GM12878 (cell line): ENCODE results near the gene SHROOM3. TPM values are rescaled to one million over a fixed set of nuclear protein-coding genes. Genes with fewer than 3 reads are reported as not detected.

Experiments
- ATAC-seq: fragments of 200-7000 bp; cut with Tn5 transposase; 3 replicates; pipeline ENCODE4 v1.9.1; 2020; ENCODE audit warnings: mild to moderate bottlenecking, moderate library complexity
- BruUV-seq: library from RNA; stranded (reverse); fragments of 400-500 nt; replicated peaks from 2 replicates; lab custom pipeline; 2021; lab: Mats Ljungman, UMichigan
- CTCF ChIA-PET: fragments of 300-600 bp; sonication (Branson Sonifier 250); formaldehyde crosslinking; extraction: SDS; loops from one replicate; lab custom pipeline; 2021; ENCODE audit warnings: inconsistent platforms; lab: Yijun Ruan, JAX
- POLR2A ChIA-PET: fragments of 350-600 bp; formaldehyde crosslinking; extraction: SDS; loops from one replicate; lab custom pipeline; 2021; ENCODE audit warnings: inconsistent platforms; lab: Charles Lee
- RAD21 ChIA-PET: fragments of 300-600 bp; sonication (Branson Sonifier 250); formaldehyde crosslinking; loops from one replicate; lab custom pipeline; 2023; ENCODE audit warnings: antibody characterized with exemption; ENCODE audit not compliant: unreplicated experiment; lab: Charles Lee
- SMC1A ChIA-PET: fragments of 300-600 bp; sonication (Branson Sonifier 250); formaldehyde crosslinking; loops from one replicate; lab custom pipeline; 2023; ENCODE audit not compliant: unreplicated experiment, uncharacterized antibody; lab: Charles Lee
- DNase-seq: peaks from one replicate; pipeline ENCODE4 v3.0.0-alpha.2; 2011; ENCODE audit warnings: low read depth, low spot score
- FAIRE-seq: peaks from 3 replicates; lab custom pipeline; 2011; peaks lifted over from hg19 to GRCh38; lab: Jason Lieb, UNC
- H2AFZ ChIP-seq: 2 replicates; pipeline ENCODE4 v1.6.0; 2011; ENCODE audit warnings: low read depth, low read length, control low read depth; ENCODE audit not compliant: control insufficient read depth
- H3K27ac ChIP-seq: 2 replicates; pipeline ENCODE4 v1.5.1; 2011; ENCODE audit warnings: control low read depth; ENCODE audit not compliant: control insufficient read depth, insufficient read depth
- H3K27me3 ChIP-seq, 2 experiments: replicated peaks in 1 of 2; 2 replicates each; pipeline versions ENCODE4 v1.6.0 to v1.6.1; 2011; ENCODE audit warnings: low read length in 1 of 2; ENCODE audit not compliant: control insufficient read depth in 2 of 2, insufficient read depth in 2 of 2
- H3K36me3 ChIP-seq, 2 experiments: 2 replicates each; pipeline ENCODE4 v1.5.1; 2011; ENCODE audit warnings: low read length in 1 of 2; ENCODE audit not compliant: control insufficient read depth in 2 of 2, insufficient read depth in 2 of 2
- H3K4me1 ChIP-seq: 2 replicates; pipeline ENCODE4 v1.6.1; 2011; ENCODE audit warnings: mild to moderate bottlenecking, low read length, moderate library complexity, mixed read lengths; ENCODE audit not compliant: control insufficient read depth, insufficient read depth
- H3K4me2 ChIP-seq: 2 replicates; pipeline ENCODE4 v1.6.0; 2011; ENCODE audit warnings: control low read depth; ENCODE audit not compliant: control insufficient read depth, insufficient read depth
- H3K4me3 ChIP-seq: fragments of 200-600 bp; sonication (generic); 2 replicates; pipeline ENCODE4 v1.5.1; 2016
- H3K79me2 ChIP-seq: 2 replicates; pipeline ENCODE4 v1.6.0; 2011; ENCODE audit warnings: low read length; ENCODE audit not compliant: control insufficient read depth, insufficient read depth
- H3K9ac ChIP-seq: 2 replicates; pipeline ENCODE4 v1.8.0; 2011; ENCODE audit warnings: low read length, control low read depth, mixed read lengths; ENCODE audit not compliant: control insufficient read depth, insufficient read depth
- H3K9me3 ChIP-seq: replicated peaks from 3 replicates; pipeline ENCODE4 v1.5.1; 2011; ENCODE audit warnings: mild to moderate bottlenecking, low read length; ENCODE audit not compliant: control insufficient read depth, insufficient read depth
- H4K20me1 ChIP-seq: 2 replicates; pipeline ENCODE4 v1.6.0; 2011; ENCODE audit not compliant: control insufficient read depth, insufficient read depth
- ATF7 ChIP-seq: fragments of 450-650 bp; IDR thresholded peaks from 2 replicates; pipeline ENCODE4 v1.6.1; 2016; ENCODE audit warnings: low read depth, mild to moderate bottlenecking
- CEBPZ ChIP-seq: fragments of 150-350 bp; IDR thresholded peaks from 2 replicates; pipeline ENCODE4 v1.6.1; 2016; ENCODE audit warnings: low read depth, low read length
- KDM1A ChIP-seq: fragments of 200-600 bp; sonication (generic); IDR thresholded peaks from 2 replicates; pipeline ENCODE4 v1.6.1; 2016; ENCODE audit warnings: borderline replicate concordance
- NFIC ChIP-seq: IDR thresholded peaks from 2 replicates; pipeline ENCODE4 v1.6.1; 2012; ENCODE audit warnings: low read depth, mild to moderate bottlenecking, inconsistent platforms, low read length, moderate library complexity
- NFYB ChIP-seq: IDR thresholded peaks from 2 replicates; pipeline ENCODE4 v1.6.1; 2011; ENCODE audit warnings: low read depth, mild to moderate bottlenecking, low read length, improper control_type of control experiment, moderate library complexity; ENCODE audit not compliant: insufficient read depth
- NR2C2 ChIP-seq: IDR thresholded peaks from 2 replicates; pipeline ENCODE4 v1.6.1; 2011; ENCODE audit warnings: borderline replicate concordance, low read depth; ENCODE audit not compliant: control insufficient read depth, insufficient read length
- RCOR1 ChIP-seq: conservative IDR thresholded peaks from 2 replicates; pipeline ENCODE4 v1.6.1; 2012; ENCODE audit warnings: low read depth, low read length, improper control_type of control experiment
- RUNX3 ChIP-seq: IDR thresholded peaks from 2 replicates; pipeline ENCODE4 v1.6.1; 2012; ENCODE audit warnings: low read length, inconsistent platforms
- SMAD5 ChIP-seq: IDR thresholded peaks from 2 replicates; pipeline ENCODE4 v1.6.1; 2016; ENCODE audit warnings: antibody characterized with exemption, low read depth
- TARDBP ChIP-seq: IDR thresholded peaks from 2 replicates; pipeline ENCODE4 v1.6.1; 2016; ENCODE audit warnings: borderline replicate concordance
- USF1 ChIP-seq: IDR thresholded peaks from 2 replicates; pipeline ENCODE4 v1.6.1; 2011; ENCODE audit warnings: borderline replicate concordance, low read depth, mild to moderate bottlenecking, moderate library complexity, mixed read lengths, low read length; ENCODE audit not compliant: insufficient read depth; ENCODE audit errors: extremely low read length
- ZNF217 ChIP-seq: fragments of 450-650 bp; IDR thresholded peaks from 2 replicates; pipeline ENCODE4 v1.6.1; 2017; ENCODE audit warnings: antibody characterized with exemption, mild to moderate bottlenecking
- WGBS: methylation state at CpG from one replicate; pipeline ENCODE4 v1.1.6; 2016; ENCODE audit warnings: low lambda C conversion rate; ENCODE audit not compliant: insufficient replicate concordance, insufficient coverage; ENCODE audit errors: missing lambda C conversion rate; 5-methylcytosine and 5-hydroxymethylcytosine counted together
- in situ Hi-C: fragments of 300-500 bp; cut with MboI; formaldehyde crosslinking; loops from 9 replicates; pipeline ENCODE4 v1.14.3; 2018; ENCODE audit warnings: mixed read lengths
- intact Hi-C: fragments of 100-400 bp; cut with micrococcal nuclease; formaldehyde crosslinking; loops from one replicate; pipeline ENCODE4 v1.14.2; 2022; ENCODE audit not compliant: unreplicated experiment
- polyA plus RNA-seq, 11 experiments: library from polyadenylated mRNA; depleted of rRNA in 4 of 11; unstranded in 6 of 11; stranded (reverse) in 5 of 11; fragments of >200 nt; fragmentation: Nextera tagmentation in 4 of 11; fragmentation: Illumina TruSeq in 1 of 11; extraction: Ambion mirVana in 4 of 11; extraction: Trizol in 1 of 11; gene quantifications; 1 replicate in 1 of 11; 2 replicates in 10 of 11; pipeline versions ENCODE4 v1.2.1 to v1.2.3, GENCODE V29; 2011 to 2016; ENCODE audit warnings: inconsistent platforms in 2 of 11, missing spikeins in 2 of 11, low read depth in 1 of 11
- total RNA-seq, 4 experiments: library from RNA; depleted of rRNA in 3 of 4; stranded (reverse); fragments of >200 nt in 3 of 4; fragmentation: Illumina TruSeq in 1 of 4; extraction: Trizol in 1 of 4; gene quantifications; 2 replicates each; pipeline versions ENCODE4 v1.2.1 to v1.2.3, GENCODE V29; 2013 to 2021
- TF ChIP-seq, protein P1 (sequence below): IDR thresholded peaks from 2 replicates; pipeline ENCODE4 v1.6.1; 2012; ENCODE audit warnings: low read depth, low read length, improper control_type of control experiment

SHROOM3 gene
- total and polyA plus RNA-seq, 10 of the 15 experiments (the other 5 are each of a cell fraction or from before 2014, with no cell fraction given), result under 0.01 to 0.29 (median 0.08) TPM; not detected in 1

DNA sequence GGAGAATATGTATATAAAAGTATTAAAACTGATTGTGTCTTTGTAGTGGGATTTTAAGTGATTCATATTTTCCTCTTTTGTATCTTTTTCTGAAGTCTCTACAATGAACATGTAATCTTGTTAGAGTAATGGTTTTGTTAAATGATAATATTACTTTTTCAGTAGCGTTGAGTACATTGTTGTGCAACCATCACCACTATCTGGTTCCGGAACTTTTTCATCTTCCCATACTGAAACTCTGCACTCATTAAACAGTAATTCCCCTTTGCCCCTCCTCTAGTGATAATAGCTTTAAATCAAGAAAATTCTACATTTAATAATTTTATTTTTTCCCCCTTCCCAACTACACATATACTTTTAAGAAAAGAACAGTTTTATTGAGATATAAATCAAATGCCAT is 23.3 kb downstream of the SHROOM3 start:
- BruUV-seq, result no TSS peak
- ATAC-seq, result no peak
- Histone ChIP-seq H3K27me3 (no peaks in the 10 kb centered on the region), H3K4me2 (no peak overlapping the region), H3K4me1 (no peaks in the 10 kb centered on the region), H3K9ac (no peak overlapping the region), H3K27ac (no peak overlapping the region), H2AFZ (no peak overlapping the region), H4K20me1 (no peaks in the 10 kb centered on the region), H3K9me3 (no peaks in the 10 kb centered on the region; the same call in 2 of the 3 replicates), H3K79me2 (no peaks in the 10 kb centered on the region)
- no peak for DNase-seq
- POLR2A ChIA-PET, result no interaction called here
- SMC1A ChIA-PET, result no interaction called here
- FAIRE-seq, result no peak
- intact Hi-C loops (no loop called here), in situ Hi-C loops (no loop called here)
- WGBS, result 98% methylated on average over 2 of the region's 2 CpGs
- CTCF ChIA-PET, result no interaction called here
- RAD21 ChIA-PET, result no interaction called here
- no peak for TF ChIP-seq ATF7
- no peak for TF ChIP-seq KDM1A
- TF ChIP-seq ZNF217, result no peak
- no peak for TF ChIP-seq NFYB
- TF ChIP-seq USF1, result no peak
- TF ChIP-seq, protein P1, sequence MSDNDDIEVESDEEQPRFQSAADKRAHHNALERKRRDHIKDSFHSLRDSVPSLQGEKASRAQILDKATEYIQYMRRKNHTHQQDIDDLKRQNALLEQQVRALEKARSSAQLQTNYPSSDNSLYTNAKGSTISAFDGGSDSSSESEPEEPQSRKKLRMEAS, result no peak
- no peak for TF ChIP-seq RCOR1
- no peak for TF ChIP-seq SMAD5
- TF ChIP-seq NR2C2, result no peak
- TF ChIP-seq NFIC, result no peak
- TF ChIP-seq TARDBP, result no peak
- no peak for TF ChIP-seq RUNX3
- no peak for TF ChIP-seq CEBPZ
- TF ChIP-seq, all 136 proteins: peak for 0
- no peaks in the 10 kb centered on the region for H3K36me3 ChIP-seq
- no peak overlapping the region for H3K4me3 ChIP-seq
